SK-N-SH (cell line): ENCODE data around the gene TULP4.

ENCODE experiments used
- EP300 ChIP-seq, 2 experiments: IDR thresholded peaks; 2 replicates each; pipeline versions ENCODE4 v1.4.0 to v1.6.1; 2012; ENCODE audit warnings: borderline replicate concordance in 1 of 2, low read depth in 1 of 2, low read length in 1 of 2
- EZH2phosphoT487 ChIP-seq: fragments of 200-600 bp; sonication (generic); IDR thresholded peaks from 2 replicates; pipeline ENCODE4 v1.6.1; 2017; ENCODE audit warnings: low read depth, mixed run types, mild to moderate bottlenecking, antibody characterized with exemption, moderate library complexity, borderline replicate concordance
- FOXM1 ChIP-seq: IDR thresholded peaks from 2 replicates; pipeline ENCODE4 v1.4.0; 2012; ENCODE audit warnings: low read depth, mild to moderate bottlenecking
- GABPA ChIP-seq: IDR thresholded peaks from 2 replicates; pipeline ENCODE4 v1.4.0; 2012; ENCODE audit warnings: low read depth, mild to moderate bottlenecking
- JUND ChIP-seq: IDR thresholded peaks from 2 replicates; pipeline ENCODE4 v1.4.0; 2012
- POLR2AphosphoS5 ChIP-seq: IDR thresholded peaks from 2 replicates; pipeline ENCODE4 v1.6.1; 2012; ENCODE audit warnings: low read depth, low read length
- RXRA ChIP-seq: IDR thresholded peaks from 2 replicates; pipeline ENCODE4 v1.4.0; 2012; ENCODE audit warnings: low read depth, mild to moderate bottlenecking, borderline replicate concordance
- SIN3A ChIP-seq: IDR thresholded peaks from 2 replicates; pipeline ENCODE4 v1.6.1; 2012; ENCODE audit warnings: low read depth, mild to moderate bottlenecking, low read length, moderate library complexity, borderline replicate concordance
- SMC3 ChIP-seq: IDR thresholded peaks from 2 replicates; pipeline ENCODE4 v1.6.1; 2012; ENCODE audit warnings: low read depth, low read length, improper control_type of control experiment
- TAF1 ChIP-seq: IDR thresholded peaks from 2 replicates; pipeline ENCODE4 v1.6.1; 2012; ENCODE audit warnings: low read depth, mild to moderate bottlenecking, low read length, moderate library complexity, borderline replicate concordance
- USF2 ChIP-seq: fragments of 150-350 bp; IDR thresholded peaks from 2 replicates; pipeline ENCODE4 v1.6.1; 2017; ENCODE audit warnings: antibody characterized with exemption, low read length, low read depth, borderline replicate concordance
- TF ChIP-seq, protein P1 (sequence below): fragments of 200-600 bp; sonication (generic); IDR thresholded peaks from 2 replicates; pipeline ENCODE4 v1.6.1; 2017; ENCODE audit warnings: antibody characterized with exemption, mild to moderate bottlenecking, moderate library complexity
- TF ChIP-seq, protein P2 (sequence below): IDR thresholded peaks from 2 replicates; pipeline ENCODE4 v1.6.1; 2012; ENCODE audit warnings: mild to moderate bottlenecking, low read depth, low read length, moderate library complexity

- TF ChIP-seq, protein P1, sequence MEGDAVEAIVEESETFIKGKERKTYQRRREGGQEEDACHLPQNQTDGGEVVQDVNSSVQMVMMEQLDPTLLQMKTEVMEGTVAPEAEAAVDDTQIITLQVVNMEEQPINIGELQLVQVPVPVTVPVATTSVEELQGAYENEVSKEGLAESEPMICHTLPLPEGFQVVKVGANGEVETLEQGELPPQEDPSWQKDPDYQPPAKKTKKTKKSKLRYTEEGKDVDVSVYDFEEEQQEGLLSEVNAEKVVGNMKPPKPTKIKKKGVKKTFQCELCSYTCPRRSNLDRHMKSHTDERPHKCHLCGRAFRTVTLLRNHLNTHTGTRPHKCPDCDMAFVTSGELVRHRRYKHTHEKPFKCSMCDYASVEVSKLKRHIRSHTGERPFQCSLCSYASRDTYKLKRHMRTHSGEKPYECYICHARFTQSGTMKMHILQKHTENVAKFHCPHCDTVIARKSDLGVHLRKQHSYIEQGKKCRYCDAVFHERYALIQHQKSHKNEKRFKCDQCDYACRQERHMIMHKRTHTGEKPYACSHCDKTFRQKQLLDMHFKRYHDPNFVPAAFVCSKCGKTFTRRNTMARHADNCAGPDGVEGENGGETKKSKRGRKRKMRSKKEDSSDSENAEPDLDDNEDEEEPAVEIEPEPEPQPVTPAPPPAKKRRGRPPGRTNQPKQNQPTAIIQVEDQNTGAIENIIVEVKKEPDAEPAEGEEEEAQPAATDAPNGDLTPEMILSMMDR = no peak
- no peak for TF ChIP-seq SIN3A
- no peak for TF ChIP-seq EP300 (IDR thresholded peaks at IDR 0.05; ENCODE audit: borderline replicate concordance in 1 of 2, low read depth in 1 of 2, low read length in 1 of 2)
- no peak for TF ChIP-seq EZH2phosphoT487
- no peak for TF ChIP-seq POLR2AphosphoS5
- TF ChIP-seq SMC3 = no peak
- TF ChIP-seq JUND = no peak
- TF ChIP-seq GABPA = no peak
- no peak for TF ChIP-seq FOXM1
- TF ChIP-seq RXRA = no peak
- no peak for TF ChIP-seq USF2
- TF ChIP-seq, protein P2, sequence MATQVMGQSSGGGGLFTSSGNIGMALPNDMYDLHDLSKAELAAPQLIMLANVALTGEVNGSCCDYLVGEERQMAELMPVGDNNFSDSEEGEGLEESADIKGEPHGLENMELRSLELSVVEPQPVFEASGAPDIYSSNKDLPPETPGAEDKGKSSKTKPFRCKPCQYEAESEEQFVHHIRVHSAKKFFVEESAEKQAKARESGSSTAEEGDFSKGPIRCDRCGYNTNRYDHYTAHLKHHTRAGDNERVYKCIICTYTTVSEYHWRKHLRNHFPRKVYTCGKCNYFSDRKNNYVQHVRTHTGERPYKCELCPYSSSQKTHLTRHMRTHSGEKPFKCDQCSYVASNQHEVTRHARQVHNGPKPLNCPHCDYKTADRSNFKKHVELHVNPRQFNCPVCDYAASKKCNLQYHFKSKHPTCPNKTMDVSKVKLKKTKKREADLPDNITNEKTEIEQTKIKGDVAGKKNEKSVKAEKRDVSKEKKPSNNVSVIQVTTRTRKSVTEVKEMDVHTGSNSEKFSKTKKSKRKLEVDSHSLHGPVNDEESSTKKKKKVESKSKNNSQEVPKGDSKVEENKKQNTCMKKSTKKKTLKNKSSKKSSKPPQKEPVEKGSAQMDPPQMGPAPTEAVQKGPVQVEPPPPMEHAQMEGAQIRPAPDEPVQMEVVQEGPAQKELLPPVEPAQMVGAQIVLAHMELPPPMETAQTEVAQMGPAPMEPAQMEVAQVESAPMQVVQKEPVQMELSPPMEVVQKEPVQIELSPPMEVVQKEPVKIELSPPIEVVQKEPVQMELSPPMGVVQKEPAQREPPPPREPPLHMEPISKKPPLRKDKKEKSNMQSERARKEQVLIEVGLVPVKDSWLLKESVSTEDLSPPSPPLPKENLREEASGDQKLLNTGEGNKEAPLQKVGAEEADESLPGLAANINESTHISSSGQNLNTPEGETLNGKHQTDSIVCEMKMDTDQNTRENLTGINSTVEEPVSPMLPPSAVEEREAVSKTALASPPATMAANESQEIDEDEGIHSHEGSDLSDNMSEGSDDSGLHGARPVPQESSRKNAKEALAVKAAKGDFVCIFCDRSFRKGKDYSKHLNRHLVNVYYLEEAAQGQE = no peak
- no peak for TF ChIP-seq TAF1
Measured at GRCh38 chr6:158270389-158271127, 41.7 kb upstream of the TULP4 start.
